Lower leg skin (tissue), 4 donors: Measurements from ENCODE around the gene UBE2G2. TPM values are rescaled to one million over a fixed set of nuclear protein-coding genes. Genes with fewer than 3 reads are reported as not detected.
A peak's percentile ranks its signal among the peaks of the same experiment; 100 is the strongest.

Source experiments
- DNase-seq, 2 donors: peaks; one replicate each; pipeline ENCODE4 v3.0.0-alpha.2; 2019; ENCODE audit warnings: low spot score in 2 of 2
- H3K4me3 ChIP-seq: fragments of 200-600 bp; sonication (generic); 2 replicates; pipeline ENCODE4 v1.5.1; 2017; ENCODE audit warnings: mild to moderate bottlenecking, low read depth; ENCODE audit not compliant: poor library complexity, severe bottlenecking
- CTCF ChIP-seq, 3 donors: fragments of 450-650 bp; IDR thresholded peaks; one replicate each; pipeline ENCODE4 v1.5.1; 2016; ENCODE audit warnings: antibody characterized with exemption in 3 of 3, mild to moderate bottlenecking in 3 of 3, moderate library complexity in 2 of 3
- POLR2A ChIP-seq, 2 donors: fragments of 450-650 bp; IDR thresholded peaks; one replicate each; pipeline ENCODE4 v1.6.1; 2016 to 2017; ENCODE audit warnings: antibody characterized with exemption in 2 of 2, mild to moderate bottlenecking in 1 of 2, moderate library complexity in 1 of 2
- WGBS, 2 donors: methylation state at CpG; one replicate each; pipeline ENCODE4 v1.1.5; 2018; 5-methylcytosine and 5-hydroxymethylcytosine counted together
- intact Hi-C: fragments of 100-400 bp; cut with DNase I; formaldehyde crosslinking; loops from one replicate; pipeline ENCODE4 v1.15.0; 2023; ENCODE audit warnings: low total_unique reads
- total RNA-seq, 4 donors: library from RNA; depleted of rRNA; stranded (reverse); fragments of >200 nt; gene quantifications; one replicate each; pipeline ENCODE4 v1.1.0, GENCODE V29; 2016

Gene UBE2G2, protein sequence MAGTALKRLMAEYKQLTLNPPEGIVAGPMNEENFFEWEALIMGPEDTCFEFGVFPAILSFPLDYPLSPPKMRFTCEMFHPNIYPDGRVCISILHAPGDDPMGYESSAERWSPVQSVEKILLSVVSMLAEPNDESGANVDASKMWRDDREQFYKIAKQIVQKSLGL
- 10 to 100 TPM; 37.2 to 61.8 (median 49.8) TPM for total RNA-seq

- DNase-seq: peak; percentile 64 to 96
- 0 to 1% methylated on average over 42 to 74 of the region's 97 CpGs for WGBS, 2 donors
- TF ChIP-seq POLR2A (IDR thresholded peaks at IDR 0.05) (no peak), CTCF (IDR thresholded peaks at IDR 0.05) (no peak)
- peak within 1 kb of the TSS; percentile 76 for H3K4me3 ChIP-seq
- intact Hi-C loops: loop anchor here (10.0 kb wide), 1 partner anchor 133 kb away; no protein-coding TSS in a partner anchor
Observed at GRCh38 chr21:44801468-44802395, at the start of gene UBE2G2. Gene UBE2G2 (minus strand): TSS chr21:44801820. CDS start chr21:44801748, 72 bp downstream.

- intact Hi-C loops: no loop called here
- DNase-seq: no peak
- TF ChIP-seq POLR2A (IDR thresholded peaks at IDR 0.05) (no peak), CTCF (IDR thresholded peaks at IDR 0.05) (no peak)
- no peak overlapping the region for H3K4me3 ChIP-seq
- 85 to 89% methylated on average over 26 of the region's 26 CpGs for WGBS, 2 donors
Observed at GRCh38 chr21:44850905-44851657, 49.5 kb upstream of the UBE2G2 start.

- no peak for TF ChIP-seq POLR2A (IDR thresholded peaks at IDR 0.05)
- no peak for TF ChIP-seq CTCF (IDR thresholded peaks at IDR 0.05)
- 93% methylated on average over 17 to 20 of the region's 20 CpGs for WGBS, 2 donors
- intact Hi-C loops: no loop called here
- no peak overlapping the region for H3K4me3 ChIP-seq
- no peak for DNase-seq
Observed at GRCh38 chr21:44850208-44850800, 48.7 kb upstream of the UBE2G2 start.

DNA sequence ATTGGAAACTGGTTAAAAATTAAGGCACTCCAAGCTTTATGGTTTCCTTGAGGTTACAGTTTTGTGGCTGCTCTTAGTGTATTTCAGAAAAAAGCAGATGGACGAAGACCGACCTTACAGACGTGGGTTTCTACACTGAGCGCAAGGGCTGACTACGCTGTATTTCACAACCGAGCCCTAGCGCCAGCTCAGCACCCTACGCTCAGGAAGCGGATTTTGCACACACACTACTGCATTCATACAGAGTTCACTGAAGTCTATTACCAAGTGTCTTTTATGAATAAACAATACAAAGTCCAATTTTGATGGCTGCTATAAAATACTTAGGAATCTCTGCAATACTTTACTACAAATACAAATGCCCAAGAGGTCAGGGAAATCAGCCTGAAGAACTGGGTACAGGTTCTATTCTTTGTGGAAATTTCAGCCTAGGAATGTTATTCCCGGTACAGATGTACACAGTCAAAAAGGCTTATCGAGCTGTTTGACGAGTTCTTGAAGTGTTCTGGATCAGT lies 48.1 kb upstream of the UBE2G2 start:
- no peak overlapping the region for H3K4me3 ChIP-seq
- TF ChIP-seq CTCF (IDR thresholded peaks at IDR 0.05) (no peak), POLR2A (IDR thresholded peaks at IDR 0.05) (no peak)
- intact Hi-C loops: no loop called here
- 88 to 93% methylated on average over 12 of the region's 12 CpGs for WGBS, 2 donors
- no peak for DNase-seq

- intact Hi-C loops: no loop called here
- no peak for TF ChIP-seq CTCF (IDR thresholded peaks at IDR 0.05)
- no peak for TF ChIP-seq POLR2A (IDR thresholded peaks at IDR 0.05)
- WGBS, 2 donors: 92 to 94% methylated on average over 18 to 30 of the region's 36 CpGs
- H3K4me3 ChIP-seq: no peak overlapping the region
- DNase-seq: no peak
Observed at GRCh38 chr21:44848821-44849521, 47.4 kb upstream of the UBE2G2 start.
